NCI-H345 treated with DMSO at 0.1 percent for 48 hours (cell line): ENCODE results near the gene TRIM36.
A peak's percentile ranks its signal among the peaks of the same experiment; 100 is the strongest.

Experiments used
- DNase-seq: peaks from one replicate; lab custom pipeline; 2025; ENCODE audit not compliant: unreplicated experiment; lab: John Stamatoyannopoulos, UW

Gene TRIM36

GRCh38 chr5:115166744-115167393, 2.8 kb downstream of the TRIM36 start:
- DNase-seq: no peak

GRCh38 chr5:115165790-115166189, 3.9 kb downstream of the TRIM36 start:
- no peak for DNase-seq

- peak; percentile 23 for DNase-seq
Measured at GRCh38 chr5:115160975-115161475, 8.7 kb downstream of the TRIM36 start.

GRCh38 chr5:115151208-115151805, 18.4 kb downstream of the TRIM36 start:
- no peak for DNase-seq

GRCh38 chr5:115150512-115150911, 19.2 kb downstream of the TRIM36 start:
- no peak for DNase-seq

- no peak for DNase-seq
Measured at GRCh38 chr5:115147052-115147451, 22.7 kb downstream of the TRIM36 start.

- DNase-seq: no peak
Measured at GRCh38 chr5:115136294-115136693, 33.4 kb downstream of the TRIM36 start.

- DNase-seq: no peak
Measured at GRCh38 chr5:115132465-115132864, 37.2 kb downstream of the TRIM36 start.

GRCh38 chr5:115126303-115126702, 43.4 kb downstream of the TRIM36 start:
- DNase-seq: no peak

GRCh38 chr5:115124741-115125140, 45.0 kb downstream of the TRIM36 start:
- DNase-seq: no peak

GRCh38 chr5:115116001-115116400, 53.7 kb downstream of the TRIM36 start:
- no peak for DNase-seq

GRCh38 chr5:115109840-115110239, 59.9 kb downstream of the TRIM36 start:
- DNase-seq: no peak

GRCh38 chr5:115109356-115109755, 60.4 kb downstream of the TRIM36 start:
- DNase-seq: no peak

GRCh38 chr5:115100319-115100955, 69.3 kb downstream of the TRIM36 start:
- DNase-seq: peak; percentile 23

- DNase-seq: peak; percentile 10
Measured at GRCh38 chr5:115098041-115098702, 71.5 kb downstream of the TRIM36 start.

GRCh38 chr5:115097236-115097635, 72.5 kb downstream of the TRIM36 start:
- no peak for DNase-seq

GRCh38 chr5:115096034-115096769, 73.5 kb downstream of the TRIM36 start:
- no peak for DNase-seq

- no peak for DNase-seq
Measured at GRCh38 chr5:115087951-115088350, 81.8 kb downstream of the TRIM36 start.

GRCh38 chr5:115086473-115086872, 83.2 kb downstream of the TRIM36 start:
- no peak for DNase-seq

GRCh38 chr5:115084246-115084793, 85.4 kb downstream of the TRIM36 start:
- DNase-seq: no peak
